HTERT RPE-1 (cell line): ENCODE results near the gene TENM4.

ENCODE experiments used
- in situ Hi-C: fragments of 300-500 bp; cut with MboI; formaldehyde crosslinking; loops from 4 replicates; pipeline ENCODE4 v1.14.3; 2020; ENCODE audit warnings: low sequenced_read_pairs

TENM4 gene

DNA sequence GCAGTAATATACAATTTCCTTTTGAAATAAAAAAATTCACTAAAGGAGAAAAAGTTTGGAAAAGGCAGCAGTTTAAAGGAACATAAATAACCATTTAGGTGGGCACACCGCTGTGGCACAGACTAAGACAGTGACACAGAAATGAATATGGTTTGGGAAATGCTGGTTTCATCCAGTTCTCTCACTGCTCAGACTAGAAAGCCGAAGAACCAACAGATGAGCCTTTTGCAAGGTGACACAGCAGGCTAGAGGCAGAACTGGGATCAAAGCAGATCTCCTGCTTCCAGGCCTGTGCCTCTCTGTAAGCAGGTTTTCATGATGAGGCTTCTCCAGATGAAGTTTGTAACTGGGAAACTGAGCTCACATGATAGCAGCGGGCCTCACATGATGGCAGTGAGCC, 486.1 kb downstream of the TENM4 start:
- in situ Hi-C loops: no loop called here

GRCh38 chr11:78954261-78954660, 486.6 kb downstream of the TENM4 start:
- in situ Hi-C loops: no loop called here

DNA sequence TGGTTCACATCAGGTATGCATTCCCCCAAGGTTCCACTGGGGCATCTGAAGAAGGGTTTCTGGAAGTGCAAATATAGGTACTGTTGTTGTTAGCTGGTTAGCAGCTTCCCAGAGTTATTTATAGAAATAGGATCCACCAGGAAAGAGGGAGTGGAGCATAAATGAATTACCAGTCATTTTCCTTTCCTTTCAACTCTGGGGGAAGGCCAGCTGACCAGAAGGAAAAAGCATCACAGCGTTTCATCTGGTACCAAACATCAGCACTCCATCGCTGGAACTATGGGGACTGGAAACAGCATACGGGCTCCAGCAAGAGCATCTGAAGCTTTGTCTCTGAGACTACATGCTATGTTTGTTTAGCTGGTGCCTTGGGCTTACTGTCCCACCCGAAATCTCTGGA, 487.9 kb downstream of the TENM4 start:
- in situ Hi-C loops: no loop called here

- in situ Hi-C loops: no loop called here
Observed at GRCh38 chr11:78952175-78952574, 488.7 kb downstream of the TENM4 start.

GRCh38 chr11:78949976-78950690, 490.7 kb downstream of the TENM4 start:
- in situ Hi-C loops: no loop called here

DNA sequence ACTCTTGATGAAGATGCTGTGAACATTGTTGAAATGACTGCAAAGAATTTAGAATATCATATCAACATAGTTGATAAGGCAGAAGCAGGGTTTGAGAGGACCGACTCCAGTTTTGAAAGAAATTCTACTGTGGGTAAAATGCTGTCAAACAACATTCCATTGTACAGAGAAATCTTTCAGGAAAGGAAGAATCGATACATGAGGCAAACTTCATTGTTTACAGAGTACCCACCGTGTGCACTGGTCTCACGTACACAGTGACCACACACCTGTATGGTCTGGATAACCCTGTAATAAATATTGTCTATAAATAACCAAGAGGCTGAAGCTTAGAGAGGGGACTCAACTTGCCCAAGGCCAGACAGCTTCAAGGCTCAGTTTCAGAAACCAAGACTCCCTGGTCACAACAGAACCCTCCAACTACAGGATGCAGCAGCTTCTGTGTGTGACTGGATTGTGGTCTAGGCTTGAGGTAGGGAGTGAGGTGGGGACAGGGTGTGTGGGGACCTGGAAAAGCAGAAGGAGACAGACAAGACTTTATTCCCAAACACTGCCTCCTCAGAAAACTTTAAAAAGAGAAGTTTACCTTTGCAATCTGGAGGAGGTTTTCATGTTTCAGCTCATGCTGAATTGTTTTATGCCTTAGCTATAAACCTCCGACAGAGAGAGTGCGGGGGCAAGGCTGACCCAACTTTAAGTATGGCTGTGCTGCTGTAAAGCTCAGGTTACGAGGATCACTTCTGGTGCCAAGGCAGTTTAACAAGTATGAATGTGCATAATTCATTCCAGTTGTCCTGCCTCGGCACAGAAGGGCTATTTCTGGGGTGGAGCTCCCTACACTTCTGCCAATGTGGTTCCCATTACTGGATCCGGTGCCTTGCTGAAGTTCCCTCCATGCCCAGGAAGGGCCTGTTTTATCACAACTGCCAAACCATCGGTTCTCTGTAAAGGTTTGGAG, 493.6 kb downstream of the TENM4 start:
- in situ Hi-C loops: no loop called here

DNA sequence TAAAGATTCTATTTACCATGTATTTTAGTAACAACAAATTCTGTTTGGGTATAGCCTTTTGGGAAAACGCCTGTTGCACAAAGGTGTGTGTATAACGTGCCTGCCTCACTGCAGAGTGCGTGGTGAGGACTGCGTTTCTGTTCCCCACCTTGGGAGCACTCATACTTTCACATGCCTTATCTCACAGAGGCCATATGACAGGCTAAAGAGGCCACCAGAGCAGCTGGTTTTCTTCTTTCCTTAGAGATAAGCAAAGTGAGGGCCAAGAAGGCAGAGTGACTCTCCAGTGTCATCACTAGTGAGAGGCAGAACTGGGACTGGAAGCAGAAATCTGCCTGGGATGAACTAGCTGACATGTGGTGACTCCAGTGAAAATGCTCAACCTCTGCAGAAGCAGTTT, 497.0 kb downstream of the TENM4 start:
- in situ Hi-C loops: no loop called here

DNA sequence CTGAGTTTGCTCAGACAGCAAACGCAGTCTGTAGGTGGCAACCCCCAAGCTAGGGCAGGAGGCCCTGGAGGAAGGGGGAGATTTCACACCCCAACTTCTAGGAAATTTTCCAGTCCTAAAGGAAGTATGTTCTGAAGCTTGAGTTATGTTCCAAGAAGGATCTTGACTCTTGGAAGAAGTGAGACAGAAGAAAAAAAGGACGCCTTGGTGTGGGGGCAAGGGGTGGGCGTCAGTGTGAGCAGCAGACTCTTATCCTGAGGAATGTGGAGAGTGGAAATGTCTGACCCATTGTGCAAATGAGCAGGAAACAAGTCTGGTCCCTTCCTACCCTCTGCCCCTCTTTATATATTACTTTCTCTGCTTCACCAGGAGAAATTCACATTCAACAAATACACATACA, 497.7 kb downstream of the TENM4 start:
- in situ Hi-C loops: no loop called here

DNA sequence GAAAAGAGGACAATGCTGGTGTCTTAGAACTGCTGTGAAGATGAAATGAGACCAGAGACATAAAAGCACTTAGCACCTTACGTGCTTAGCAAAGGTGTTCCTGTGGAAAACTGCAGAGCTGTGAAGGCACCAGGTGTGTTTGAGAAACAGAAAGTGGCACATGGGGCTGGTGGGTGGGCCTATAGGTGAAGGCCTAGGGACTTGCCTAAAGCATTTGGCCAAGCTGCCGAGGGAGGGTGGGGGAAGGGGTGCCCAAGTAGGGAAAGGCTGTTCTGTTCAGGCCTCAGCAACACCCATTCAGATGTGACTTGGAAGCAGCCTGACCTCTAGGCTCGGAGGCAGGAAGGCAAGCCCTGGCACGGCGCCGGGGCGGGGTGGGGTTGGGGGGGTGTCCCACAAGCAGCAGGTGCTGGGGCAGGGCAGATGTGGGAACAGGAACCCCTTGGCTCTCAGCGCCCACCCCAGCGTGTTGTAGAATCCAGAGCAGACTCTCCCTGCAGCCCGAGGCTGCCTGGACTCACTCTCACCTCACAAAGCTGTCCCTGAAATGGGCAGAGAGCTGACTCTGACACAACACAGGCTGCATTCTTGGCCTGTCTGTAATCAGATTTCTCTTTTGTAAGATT, 499.5 kb downstream of the TENM4 start:
- in situ Hi-C loops: no loop called here

DNA sequence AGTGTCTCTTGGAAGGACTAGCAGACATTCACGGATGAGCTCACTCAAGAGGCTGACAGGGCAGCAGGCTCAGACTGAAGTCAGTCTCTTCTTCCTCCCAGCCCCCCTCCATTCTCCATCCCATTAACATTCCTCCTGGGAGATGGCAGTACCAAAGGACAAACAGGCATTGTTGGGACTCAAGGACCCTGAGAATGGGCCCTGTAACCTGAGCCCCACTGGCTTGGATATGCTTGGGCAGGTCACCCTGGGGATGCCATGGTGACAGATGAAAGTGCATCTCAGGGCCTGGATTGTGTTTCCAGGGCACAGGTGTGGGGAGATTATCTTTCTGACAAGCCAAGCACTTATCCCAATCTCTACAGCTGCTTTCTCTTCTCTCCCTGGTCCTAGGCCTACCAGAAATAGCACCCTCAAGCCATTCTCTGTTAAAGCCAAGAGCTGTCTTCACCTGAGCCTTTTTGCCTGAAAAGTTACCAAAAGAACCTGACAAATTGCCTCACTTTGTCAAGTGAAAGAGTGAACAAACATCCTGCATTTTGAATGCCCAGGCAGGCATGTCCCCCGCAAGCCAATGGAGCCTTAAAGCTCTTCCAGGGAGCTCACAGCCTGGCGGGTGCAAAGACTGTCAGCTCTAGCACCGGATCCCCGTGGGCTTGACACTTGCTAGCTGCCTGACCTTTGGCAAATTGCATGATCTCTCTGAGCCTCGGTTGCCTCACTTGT, 500.2 kb downstream of the TENM4 start:
- in situ Hi-C loops: no loop called here

DNA sequence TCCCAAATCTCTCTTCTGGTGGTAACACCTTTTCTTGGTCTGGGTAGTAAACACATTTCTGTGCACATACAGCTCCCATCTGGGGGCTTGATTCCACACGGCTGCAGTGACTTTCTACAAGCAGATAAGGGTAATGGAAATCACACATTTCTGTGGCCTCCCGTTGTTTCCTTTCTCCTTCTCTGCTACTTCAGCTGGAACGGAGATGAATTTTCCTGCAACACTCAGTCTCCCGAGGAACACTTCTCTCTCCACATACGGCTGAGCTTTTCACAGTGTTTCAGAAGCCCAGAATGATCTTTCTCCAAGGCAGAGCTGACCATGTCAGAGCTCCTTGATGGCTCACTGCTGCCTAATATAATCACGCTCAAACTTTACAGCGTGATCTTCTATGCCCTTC, 501.9 kb downstream of the TENM4 start:
- in situ Hi-C loops: no loop called here

- in situ Hi-C loops: no loop called here
Observed at GRCh38 chr11:78938036-78938435, 502.8 kb downstream of the TENM4 start.

DNA sequence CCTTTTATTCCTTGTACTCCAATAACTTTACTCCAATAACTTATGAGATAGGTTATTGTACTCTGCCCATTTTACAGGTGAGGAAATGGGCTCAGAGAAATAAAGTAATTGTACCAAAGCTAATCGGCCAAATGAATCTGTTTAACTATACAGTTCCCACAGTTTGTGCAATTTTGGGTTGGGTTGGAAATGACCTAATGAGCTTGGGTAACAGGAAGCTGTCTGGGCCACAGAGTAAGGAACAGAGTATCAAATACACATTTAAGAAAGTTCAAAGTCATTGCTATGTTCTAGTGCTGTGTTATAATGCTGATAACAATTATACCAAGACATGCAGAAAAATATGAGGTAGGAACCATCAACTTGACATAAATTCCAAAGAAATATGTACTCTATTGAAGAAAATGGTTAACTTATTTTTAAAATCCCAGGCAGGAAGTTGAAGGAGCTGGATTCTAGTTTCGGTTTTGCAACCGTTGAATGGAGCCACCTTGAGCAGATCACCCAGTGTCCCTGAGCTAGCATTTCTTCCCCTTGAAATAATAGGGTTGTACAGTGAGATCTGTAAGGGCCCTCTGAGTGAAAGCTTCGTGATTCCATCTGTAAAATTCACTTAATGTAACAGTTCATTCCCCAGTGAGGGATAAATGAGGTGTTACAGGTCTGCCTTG, 505.3 kb downstream of the TENM4 start:
- in situ Hi-C loops: no loop called here

GRCh38 chr11:78933350-78933749, 507.5 kb downstream of the TENM4 start:
- in situ Hi-C loops: no loop called here

GRCh38 chr11:78932757-78933156, 508.1 kb downstream of the TENM4 start:
- in situ Hi-C loops: no loop called here

DNA sequence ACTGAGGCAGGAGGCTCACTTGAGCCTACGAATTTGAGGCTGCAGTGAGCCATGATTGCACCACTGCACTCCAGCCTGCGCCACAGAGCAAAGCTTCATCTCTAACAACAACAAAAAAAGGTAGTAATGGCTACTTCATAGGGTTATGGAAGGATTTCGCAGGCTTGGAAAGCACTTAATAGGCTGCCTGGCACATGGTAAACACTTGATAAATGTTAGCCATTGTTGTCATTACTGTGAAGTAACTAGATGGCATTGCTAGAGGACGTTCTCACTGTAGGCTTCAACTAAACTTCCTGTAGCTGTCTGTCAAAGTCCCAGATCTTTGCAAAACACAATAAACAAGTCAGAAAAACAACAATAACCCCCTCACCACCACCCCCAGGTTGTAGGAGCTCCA, 508.9 kb downstream of the TENM4 start:
- in situ Hi-C loops: no loop called here

- in situ Hi-C loops: no loop called here
Observed at GRCh38 chr11:78930810-78931523, 509.9 kb downstream of the TENM4 start.

DNA sequence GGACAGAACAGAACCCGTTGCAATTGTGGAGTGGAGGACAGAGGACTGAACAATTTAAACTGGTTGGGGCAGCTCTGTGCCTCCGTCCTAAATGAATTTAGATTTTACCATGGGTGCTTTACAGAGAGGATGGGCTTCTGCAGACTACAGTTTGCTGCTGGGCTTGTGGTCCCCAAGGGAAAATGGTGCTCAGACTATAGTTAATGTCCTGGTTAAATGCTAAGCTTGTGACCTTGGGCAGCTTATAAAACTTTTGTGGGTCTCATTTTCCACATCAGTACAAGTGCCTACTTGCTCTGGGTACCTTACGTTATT, 511.0 kb downstream of the TENM4 start:
- in situ Hi-C loops: no loop called here

DNA sequence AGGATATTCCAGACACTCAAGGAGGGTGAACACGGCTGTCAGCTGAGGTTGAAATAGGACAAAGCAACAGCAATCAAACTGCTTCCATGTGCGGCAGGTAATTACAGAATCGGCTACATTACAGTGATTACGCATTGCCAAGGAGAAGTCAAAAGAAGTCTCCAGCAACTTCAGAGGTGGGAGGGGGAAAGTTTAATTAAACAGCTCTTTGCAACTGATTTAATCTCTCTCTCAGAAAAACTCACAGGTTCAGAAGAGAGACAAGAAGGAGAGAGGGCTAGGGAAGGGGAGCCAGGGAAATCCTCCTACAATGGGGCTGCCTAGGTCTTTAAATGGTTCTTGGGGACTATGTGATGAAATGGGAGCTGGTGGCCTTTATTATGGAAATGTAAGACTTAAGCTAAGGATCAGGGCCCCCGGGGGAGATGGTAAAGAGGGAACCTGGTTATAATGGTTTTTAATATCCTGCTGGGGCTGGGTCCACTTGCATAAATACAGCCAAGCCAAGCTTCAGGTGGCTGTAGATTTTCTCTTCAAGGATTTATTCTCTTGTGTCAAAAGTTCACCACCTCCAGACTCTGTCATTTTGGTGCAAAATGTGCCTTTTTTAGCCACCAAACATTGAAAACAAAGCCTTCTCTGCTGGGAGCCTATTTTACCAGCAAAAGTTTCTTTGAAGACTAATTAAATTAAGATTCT, 511.5 kb downstream of the TENM4 start:
- in situ Hi-C loops: no loop called here
